HG02870 (cell line): ENCODE results near the gene POC5.
A peak's percentile ranks its signal among the peaks of the same experiment; 100 is the strongest.

Experiments used
- ATAC-seq: cut with Tn5 transposase; IDR thresholded peaks from one replicate; pipeline ENCODE4 v1.9.1; 2021; ENCODE audit warnings: mild to moderate bottlenecking, moderate library complexity; ENCODE audit not compliant: unreplicated experiment

Gene POC5

DNA sequence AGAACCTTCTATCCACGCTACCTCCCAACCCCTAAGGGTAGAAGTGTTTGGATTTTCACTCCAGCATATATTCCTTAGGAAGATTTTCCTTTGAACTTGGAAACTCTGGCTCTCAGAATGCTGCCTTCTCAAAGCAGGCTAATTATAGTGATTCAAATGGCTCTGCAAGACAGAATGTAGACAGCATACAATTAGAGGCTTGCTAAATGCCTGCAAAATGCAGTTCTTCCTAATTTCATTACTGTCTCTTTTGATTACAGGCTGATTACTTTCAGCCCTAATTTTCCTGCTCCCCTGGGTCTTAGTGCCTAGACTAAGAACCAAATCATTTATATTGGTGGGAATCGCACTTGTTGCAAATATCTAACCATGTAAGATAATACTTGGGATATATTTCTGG is 55.2 kb downstream of the POC5 start:
- no peak for ATAC-seq

DNA sequence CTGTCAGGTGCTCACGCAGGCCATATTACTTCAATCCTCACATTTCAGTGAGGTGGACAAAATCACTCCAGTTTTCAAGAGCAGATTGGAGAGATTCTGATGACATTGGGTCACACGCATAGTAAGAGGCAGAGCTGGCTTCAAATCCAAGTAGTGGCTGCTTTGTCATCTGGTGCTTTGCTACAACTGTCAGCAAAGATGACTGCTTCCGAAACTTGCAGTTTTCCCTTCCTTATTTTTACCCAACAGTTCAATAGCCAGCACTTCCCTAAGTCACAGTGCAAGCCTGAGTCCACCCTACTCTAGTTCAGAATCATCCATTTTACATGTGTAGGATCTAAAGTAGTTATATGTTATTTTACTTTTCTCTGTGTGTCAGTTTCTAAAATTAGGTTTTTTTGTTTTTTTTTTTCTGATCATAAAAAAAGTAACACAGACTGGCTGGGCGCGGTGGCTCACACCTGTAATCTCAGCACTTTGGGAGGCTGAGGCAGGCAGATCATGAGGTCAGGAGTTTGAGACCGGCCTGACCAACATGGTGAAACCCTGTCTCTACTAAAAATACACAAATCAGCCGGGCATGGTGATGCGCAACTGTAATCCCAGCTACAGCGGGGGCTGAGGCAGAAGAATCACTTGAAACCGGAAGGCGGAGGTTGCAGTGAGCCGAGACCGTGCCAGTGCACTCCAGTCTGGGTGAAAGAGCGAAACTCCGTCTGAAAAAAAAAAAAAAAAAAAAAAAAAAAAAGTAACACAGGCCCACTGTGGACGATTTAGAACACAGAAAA is 56.4 kb downstream of the POC5 start:
- no peak for ATAC-seq

DNA sequence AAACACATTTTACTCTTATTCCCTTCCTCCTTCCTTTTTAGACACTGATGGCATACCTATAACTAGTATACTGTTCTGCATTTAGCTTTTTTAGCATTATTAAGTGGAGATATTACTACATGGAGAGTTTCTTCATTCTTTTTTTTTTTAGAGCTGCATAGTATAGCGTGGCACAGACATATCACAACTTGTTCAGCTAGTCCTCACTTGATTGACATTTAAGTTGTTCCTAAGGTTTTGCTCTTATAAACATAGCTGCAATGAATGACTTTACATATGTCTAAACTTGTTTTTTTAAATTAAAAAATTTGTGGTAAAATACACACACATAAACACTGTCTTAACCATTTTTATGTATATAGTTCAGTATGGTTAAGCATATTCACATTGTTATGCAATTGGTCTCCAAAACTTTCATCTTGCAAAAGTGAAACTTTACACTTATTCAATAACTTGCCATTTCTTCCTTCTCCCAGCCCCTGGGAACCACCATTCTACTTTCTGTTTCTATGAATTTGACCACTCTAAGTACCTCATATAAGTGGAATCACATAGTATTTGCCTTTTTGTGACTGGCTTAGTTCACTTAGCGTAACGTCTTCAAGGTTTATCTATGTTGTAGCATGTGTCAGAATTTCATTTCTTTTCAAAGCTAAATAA is 57.3 kb downstream of the POC5 start:
- ATAC-seq, result no peak

DNA sequence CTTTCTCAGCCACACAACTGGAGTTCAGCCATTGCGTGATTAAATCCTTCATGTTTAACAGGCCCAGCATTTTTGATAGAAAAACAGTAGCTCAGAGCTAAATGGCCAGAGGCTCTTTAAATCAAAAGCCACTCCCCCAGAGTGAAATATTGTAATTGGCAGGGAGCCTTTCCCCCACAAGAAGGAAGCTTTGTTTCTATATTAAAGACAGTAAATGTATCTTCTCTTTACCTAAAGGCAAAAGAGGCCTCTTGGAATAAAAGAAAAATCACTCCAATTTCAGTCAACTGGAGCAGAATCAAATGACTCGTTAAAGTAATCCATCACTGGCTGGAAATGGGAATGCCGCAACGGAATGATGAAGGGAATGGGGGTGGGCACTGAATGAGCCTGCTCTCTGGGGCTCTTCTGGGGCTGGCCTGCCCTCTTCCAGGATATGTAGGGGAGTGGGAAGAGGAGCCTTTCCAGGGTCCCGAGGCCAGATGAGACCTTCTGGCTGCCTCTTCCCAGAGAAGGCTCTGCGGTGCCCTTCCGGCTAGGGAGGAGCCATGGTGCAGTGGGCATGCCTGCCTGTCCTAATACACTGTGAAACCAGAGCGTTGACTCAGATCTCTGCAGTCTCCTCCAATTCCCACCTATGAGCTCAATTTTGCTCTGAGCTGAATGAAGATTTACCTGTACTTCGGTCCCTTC is 60.8 kb downstream of the POC5 start:
- no peak for ATAC-seq

DNA sequence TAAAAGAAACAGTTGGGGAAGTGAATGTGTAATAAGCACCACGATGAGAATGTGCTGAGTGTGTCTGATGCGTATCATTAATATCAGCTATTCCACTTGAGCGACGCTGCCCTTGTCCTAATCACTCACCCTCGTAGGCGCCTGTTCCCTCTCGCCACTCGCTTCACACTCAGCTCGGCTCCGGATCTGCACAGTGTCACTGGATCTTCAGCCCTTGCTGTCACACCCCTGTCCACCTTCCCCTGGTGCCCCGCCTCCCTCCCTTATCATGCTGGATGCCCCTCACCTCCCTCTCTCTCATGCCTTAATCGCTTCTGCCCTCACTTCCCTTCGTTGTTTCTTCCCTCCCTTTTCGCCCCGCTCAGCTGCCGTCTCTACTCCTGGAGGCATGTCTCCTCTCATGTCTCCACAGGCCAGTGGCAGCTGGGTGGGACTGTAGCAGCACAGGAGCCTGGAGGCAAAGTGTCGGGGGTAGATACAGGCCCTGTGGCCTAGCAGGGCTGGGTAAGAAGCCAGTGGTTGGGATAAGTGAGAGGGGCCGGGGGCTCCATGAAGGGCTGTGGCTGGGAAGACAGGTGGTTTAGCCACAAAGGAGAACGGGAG is 62.4 kb downstream of the POC5 start:
- ATAC-seq, result no peak

- no peak for ATAC-seq
Measured at GRCh38 chr5:75653521-75653920, 63.7 kb downstream of the POC5 start.

DNA sequence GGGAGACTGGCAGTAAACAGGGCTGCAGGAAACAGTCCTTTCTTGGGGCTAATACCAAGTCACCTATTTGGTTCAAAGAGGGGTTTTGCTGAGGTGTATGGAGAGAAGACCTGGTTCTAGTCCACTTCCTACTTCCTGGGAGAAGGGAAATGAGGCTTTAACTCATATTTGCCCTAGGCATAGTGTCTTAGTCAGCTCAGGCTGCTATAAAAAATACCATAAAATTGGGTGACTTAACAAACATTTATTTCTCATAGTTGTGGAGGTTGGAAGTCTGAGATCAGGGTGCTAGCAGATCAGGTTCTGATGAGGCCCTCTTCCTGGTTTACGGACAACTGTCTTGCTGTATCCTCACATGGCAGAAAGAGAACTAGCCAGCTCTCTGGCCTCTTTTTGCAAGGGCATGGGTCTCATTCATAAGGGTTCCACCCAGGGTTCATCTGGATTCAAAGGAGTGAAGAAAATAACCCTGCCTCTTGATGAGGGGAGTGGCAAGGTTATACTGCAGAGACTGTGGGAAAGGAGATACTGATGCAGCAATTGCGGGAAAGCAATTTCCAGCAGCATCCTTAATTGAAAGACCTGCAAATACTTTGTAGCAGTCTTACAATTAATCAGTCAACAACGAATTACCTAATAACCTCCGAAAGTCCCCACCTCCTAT is 65.5 kb downstream of the POC5 start:
- ATAC-seq, result no peak

- ATAC-seq, result peak; percentile 55
Measured at GRCh38 chr5:75648712-75649111, 68.5 kb downstream of the POC5 start.

DNA sequence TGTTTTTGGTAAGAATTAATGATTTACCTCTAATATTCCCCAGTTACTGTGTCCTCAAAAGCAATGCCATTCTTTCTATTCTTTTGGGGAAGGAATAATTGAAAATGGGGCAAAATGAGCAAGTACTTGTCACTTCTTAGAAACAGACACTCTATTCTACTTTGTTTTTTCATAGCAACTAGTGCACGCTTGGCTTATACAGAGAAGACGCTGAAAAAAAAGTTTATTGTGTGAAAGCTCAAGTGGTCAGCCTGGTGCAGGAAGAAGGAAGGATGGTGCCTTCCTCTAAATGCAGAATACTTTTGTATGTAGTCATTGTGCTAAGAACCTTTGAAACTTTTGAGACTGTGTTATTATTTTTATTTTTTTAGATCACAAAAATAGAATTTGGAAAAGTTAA is 76.4 kb downstream of the POC5 start:
- ATAC-seq, result no peak

DNA sequence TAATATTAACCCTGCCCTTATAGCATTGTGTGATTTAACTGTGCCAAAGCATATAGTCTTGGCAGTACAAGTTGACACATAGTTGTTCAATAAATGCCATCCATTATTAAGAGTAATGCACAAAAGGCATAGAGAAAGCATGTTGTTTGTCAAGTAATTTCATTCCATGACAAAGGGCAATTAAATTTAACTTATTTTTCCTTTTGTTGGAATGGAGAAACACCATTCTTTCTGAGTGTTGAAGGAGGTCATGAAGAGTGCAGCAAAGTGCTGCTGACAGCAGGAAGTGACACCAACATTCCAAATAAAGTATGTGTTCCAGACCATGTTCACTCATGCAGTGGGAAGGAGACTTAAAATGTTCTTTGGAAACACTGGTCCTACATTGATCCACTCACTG is 76.8 kb downstream of the POC5 start:
- no peak for ATAC-seq

- no peak for ATAC-seq
Measured at GRCh38 chr5:75639535-75640311, 77.5 kb downstream of the POC5 start.

- no peak for ATAC-seq
Measured at GRCh38 chr5:75637949-75638348, 79.3 kb downstream of the POC5 start.

- ATAC-seq, result no peak
Measured at GRCh38 chr5:75632321-75632720, 84.9 kb downstream of the POC5 start.

GRCh38 chr5:75630875-75631274 is 86.4 kb downstream of the POC5 start:
- no peak for ATAC-seq

DNA sequence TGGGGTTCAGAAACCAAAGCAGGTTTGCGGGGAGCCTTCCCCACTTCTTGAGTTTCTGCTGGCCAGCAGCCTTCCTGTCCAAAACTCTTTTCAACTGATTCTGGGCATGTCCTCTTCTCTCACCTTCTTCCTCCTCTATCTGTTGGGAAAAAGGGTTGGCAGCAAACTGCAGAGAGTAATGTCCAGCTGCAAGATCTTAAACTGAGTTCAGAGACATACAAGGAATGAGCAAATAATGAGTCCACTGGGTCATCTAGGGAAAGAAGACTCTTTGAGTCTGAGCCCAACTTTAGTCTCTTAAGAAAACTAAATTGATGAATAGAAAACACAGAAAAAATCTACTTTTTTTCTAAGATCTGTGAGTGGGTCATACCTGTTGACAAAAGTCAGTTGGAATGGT is 89.4 kb downstream of the POC5 start:
- no peak for ATAC-seq

- ATAC-seq, result no peak
Measured at GRCh38 chr5:75626959-75627358, 90.3 kb downstream of the POC5 start.
